ENCODE results near the gene MYOF.

The MYOF gene

GRCh38 chr10:93482145-93482834 is at the start of gene MYOF:
Gene MYOF, minus strand, starts transcription at chr10:93482334. Its CDS starts 140 bp downstream, at chr10:93482194.
- peak; percentile 58 to 62 for DNase-seq

- no peak for DNase-seq
Observed at GRCh38 chr10:93518531-93518930, 36.4 kb upstream of the MYOF start.

GRCh38 chr10:93516006-93516380 is 33.9 kb upstream of the MYOF start:
- no peak for DNase-seq

DNA sequence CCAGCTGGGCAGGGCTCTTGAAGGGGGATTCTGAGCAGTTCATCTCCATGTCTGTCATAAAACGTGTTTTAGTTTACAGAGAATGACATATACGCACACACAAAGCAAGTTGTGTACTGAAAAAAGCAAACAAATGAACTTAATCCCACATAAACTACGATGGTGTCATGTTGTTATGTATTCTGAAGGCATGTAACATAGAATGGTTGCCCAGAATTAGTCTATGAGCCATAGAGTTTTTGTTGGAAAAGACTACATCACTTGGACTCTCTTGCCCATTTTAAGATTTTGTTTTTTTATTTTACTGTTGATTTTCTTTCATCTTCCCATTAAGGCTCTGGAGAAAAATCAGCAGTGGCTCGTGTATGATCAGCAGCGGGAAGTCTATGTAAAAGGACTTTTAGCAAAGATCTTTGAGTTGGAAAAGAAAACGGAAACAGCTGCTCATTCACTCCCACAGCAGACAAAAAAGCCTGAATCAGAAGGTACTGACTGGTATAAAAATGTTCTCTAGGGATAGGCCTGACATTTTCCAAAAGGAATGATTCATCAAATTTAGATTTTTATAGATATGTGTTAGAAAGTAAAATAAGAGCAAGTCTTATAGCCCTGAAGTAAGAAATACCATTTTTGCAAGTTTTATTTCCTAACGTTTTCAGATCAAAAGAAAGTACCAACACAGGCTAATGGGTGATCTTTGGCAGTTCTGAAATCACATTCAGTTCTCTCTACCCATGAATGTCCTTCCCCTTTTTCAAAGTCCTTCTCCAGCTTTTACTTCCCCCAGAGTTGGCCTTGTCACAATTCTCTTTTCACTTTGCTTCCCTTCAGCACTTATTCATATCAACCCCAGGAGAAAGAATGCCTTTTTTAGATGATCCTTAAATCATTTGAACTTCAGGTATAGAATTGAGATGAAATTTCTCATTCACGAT is 33.2 kb upstream of the MYOF start:
- DNase-seq: no peak

DNA sequence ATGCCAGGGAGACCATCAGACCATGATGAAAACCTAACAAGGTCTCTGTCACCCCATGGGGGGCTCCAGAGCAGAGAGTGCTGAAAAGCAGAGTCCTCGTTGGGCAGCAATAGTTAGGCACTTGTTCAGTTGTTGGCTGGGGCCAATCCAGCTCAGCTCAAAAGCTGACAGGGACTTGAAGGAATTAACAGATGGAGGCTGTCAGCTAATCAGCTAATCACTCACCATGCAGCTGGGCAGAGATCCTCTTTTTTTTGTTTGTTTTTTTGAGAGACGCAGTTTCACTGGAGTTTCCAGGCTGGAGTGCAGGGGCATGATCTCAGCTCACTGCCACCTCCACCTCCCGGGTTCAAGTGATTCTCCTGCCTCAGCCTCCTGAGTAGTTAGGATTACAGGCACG is 32.4 kb upstream of the MYOF start:
- no peak for DNase-seq

- DNase-seq: no peak
Observed at GRCh38 chr10:93513091-93513490, 31.0 kb upstream of the MYOF start.

- DNase-seq: no peak
Observed at GRCh38 chr10:93512565-93512964, 30.4 kb upstream of the MYOF start.

GRCh38 chr10:93509816-93510215 is 27.7 kb upstream of the MYOF start:
- no peak for DNase-seq

GRCh38 chr10:93505075-93505474 is 22.9 kb upstream of the MYOF start:
- no peak for DNase-seq

GRCh38 chr10:93503075-93503474 is 20.9 kb upstream of the MYOF start:
- no peak for DNase-seq

GRCh38 chr10:93501650-93502049 is 19.5 kb upstream of the MYOF start:
- DNase-seq: no peak

DNA sequence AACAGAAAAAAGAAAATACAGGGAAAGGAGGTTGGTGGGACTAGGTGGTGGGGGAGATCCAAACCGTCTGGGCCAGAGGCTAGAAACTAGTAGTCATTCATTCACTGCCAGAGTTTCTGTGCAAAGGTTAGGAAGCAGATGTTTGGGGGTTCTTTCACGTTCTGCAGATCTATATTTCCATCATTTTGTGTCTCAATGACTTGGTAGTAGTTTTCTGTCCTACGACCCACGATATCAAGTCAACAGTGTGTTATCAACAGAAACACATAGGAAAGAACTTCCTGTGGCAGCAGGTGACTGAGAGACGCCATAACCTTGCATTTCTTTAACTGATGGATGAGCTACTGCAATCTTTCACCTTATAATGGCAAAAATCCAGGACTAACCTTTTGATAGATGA is 16.0 kb upstream of the MYOF start:
- no peak for DNase-seq

GRCh38 chr10:93496322-93497041 is 14.3 kb upstream of the MYOF start, which contains the start of gene CEP55:
Gene CEP55, plus strand, starts transcription at chr10:93496612. Its CDS starts 3,440 bp downstream, at chr10:93500052.
- DNase-seq: peak; percentile 97 to 98

GRCh38 chr10:93495654-93496321 is 13.7 kb upstream of the MYOF start:
- peak in 1 of 2 experiments; percentile 43 for DNase-seq

DNA sequence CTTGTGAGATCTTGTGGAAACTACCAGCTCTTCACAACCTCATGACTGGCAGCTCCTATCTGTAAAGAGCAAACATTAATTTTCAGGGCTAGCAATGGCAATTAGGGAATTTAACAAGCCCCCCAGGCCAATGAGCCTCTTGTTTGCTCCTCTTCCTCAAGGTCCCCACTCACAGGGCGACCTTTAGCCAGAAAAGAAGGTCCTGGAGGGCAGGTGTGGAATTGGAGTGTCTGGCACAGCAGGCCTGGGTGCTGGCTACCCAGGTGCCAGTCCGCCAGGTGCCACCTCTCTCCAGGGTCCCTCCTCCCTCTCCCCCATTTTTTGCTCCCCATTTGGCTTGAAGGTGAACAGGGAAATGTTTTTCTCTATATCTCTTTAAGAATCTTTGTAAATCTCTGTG is 12.4 kb upstream of the MYOF start:
- no peak for DNase-seq

- DNase-seq: no peak
Observed at GRCh38 chr10:93493162-93493561, 11.0 kb upstream of the MYOF start.

DNA sequence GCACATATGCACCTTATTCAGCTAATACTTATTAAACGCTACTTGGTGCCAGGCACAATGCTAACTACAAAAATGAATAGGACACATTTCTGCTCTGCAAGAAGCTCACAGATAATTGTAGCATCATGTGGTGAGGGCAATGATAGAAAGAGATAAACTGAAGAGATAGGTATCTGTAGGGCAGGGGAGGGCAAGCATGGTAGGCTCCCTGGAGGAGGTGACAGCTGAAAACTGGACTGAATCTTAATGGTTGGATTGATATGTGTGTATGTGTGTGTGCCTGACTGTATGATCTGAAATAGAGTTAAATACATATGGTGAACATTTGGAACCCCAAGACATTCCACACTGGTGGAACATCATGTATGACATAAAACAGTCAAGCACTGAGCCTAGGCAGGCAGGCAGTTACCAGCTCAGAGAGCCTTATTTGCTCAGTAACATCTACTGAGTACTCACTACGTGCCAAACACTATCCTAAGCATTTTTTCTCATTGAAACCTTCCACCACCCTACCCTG is 9.5 kb upstream of the MYOF start:
- no peak for DNase-seq

- DNase-seq: no peak
Observed at GRCh38 chr10:93488956-93489528, 6.9 kb upstream of the MYOF start.

- DNase-seq: no peak
Observed at GRCh38 chr10:93485690-93486089, 3.6 kb upstream of the MYOF start.

- peak in 1 of 2 experiments; percentile 19 for DNase-seq
Observed at GRCh38 chr10:93481637-93482144, 443 bp downstream of the MYOF start.

DNA sequence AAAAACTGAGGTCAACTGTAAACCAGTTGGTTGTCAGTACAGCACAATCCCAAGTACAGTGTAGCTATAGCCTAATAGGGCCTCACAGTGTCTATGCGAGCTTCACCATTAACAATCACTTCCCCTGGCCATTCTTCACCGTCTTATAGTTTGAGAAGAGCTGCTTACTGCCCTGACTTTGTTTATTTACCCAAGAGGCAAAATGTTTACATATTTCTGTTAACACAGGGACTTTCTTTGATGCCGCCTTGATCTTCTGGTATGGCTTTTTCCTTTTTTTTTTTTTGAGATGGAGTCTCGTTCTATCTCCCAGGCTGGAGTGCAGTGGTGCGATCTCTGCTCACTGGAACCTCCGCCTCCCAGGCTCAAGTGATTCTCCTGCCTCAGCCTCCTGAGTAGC is 3.3 kb downstream of the MYOF start:
- no peak for DNase-seq

GRCh38 chr10:93476756-93477155 is 5.4 kb downstream of the MYOF start:
- no peak for DNase-seq

Measured in activated T-cell treated with anti-CD3 and anti-CD28 coated beads, Interleukin-2, amount 50 U/mL, for 48 hours (primary cell).